Panc1 (cell line): Measurements from ENCODE around the gene GTF2A2. TPM values are rescaled to one million over a fixed set of nuclear protein-coding genes. Genes with fewer than 3 reads are reported as not detected.

Experiments used
- ATAC-seq: fragments of 200-7000 bp; cut with Tn5 transposase; 2 replicates; pipeline ENCODE4 v1.9.1; 2020; ENCODE audit warnings: mild to moderate bottlenecking, moderate library complexity
- BruUV-seq: library from RNA; stranded (reverse); fragments of 400-500 nt; replicated peaks from 2 replicates; lab custom pipeline; 2021; lab: Mats Ljungman, UMichigan
- CTCF ChIA-PET: fragments of 300-600 bp; sonication (Branson Sonifier 250); formaldehyde crosslinking; loops from one replicate; lab custom pipeline; 2022; ENCODE audit warnings: antibody characterized with exemption; lab: Charles Lee
- POLR2A ChIA-PET: fragments of 300-600 bp; sonication (Branson Sonifier 250); formaldehyde crosslinking; loops from one replicate; lab custom pipeline; 2022; ENCODE audit warnings: antibody characterized with exemption; lab: Charles Lee
- DNase-seq: peaks from one replicate; pipeline ENCODE4 v3.0.0-alpha.2; 2010; ENCODE audit warnings: low read depth, low spot score
- H3K27ac ChIP-seq: 2 replicates; pipeline ENCODE4 v1.5.1; 2011; ENCODE audit warnings: mild to moderate bottlenecking, low read length, inconsistent platforms
- H3K27me3 ChIP-seq: fragments of 200-500 bp; sonication (Bioruptor generic); 2 replicates; pipeline ENCODE4 v1.6.0; 2014; ENCODE audit warnings: low read length, inconsistent platforms; ENCODE audit not compliant: control insufficient read depth, insufficient read depth
- H3K36me3 ChIP-seq: fragments of 200-500 bp; sonication (Bioruptor generic); 2 replicates; pipeline ENCODE4 v1.5.1; 2014; ENCODE audit warnings: inconsistent platforms, mild to moderate bottlenecking, low read length, moderate library complexity; ENCODE audit not compliant: control insufficient read depth, insufficient read depth
- H3K4me1 ChIP-seq: 2 replicates; pipeline ENCODE4 v1.5.1; 2011; ENCODE audit warnings: inconsistent platforms, mild to moderate bottlenecking, low read length, moderate library complexity; ENCODE audit not compliant: control insufficient read depth, insufficient read depth
- H3K4me3 ChIP-seq, 2 experiments: 2 replicates each; pipeline ENCODE4 v1.5.1; 2011 to 2012; ENCODE audit warnings: low read depth in 2 of 2, low read length in 2 of 2, mild to moderate bottlenecking in 2 of 2, inconsistent platforms in 1 of 2, moderate library complexity in 1 of 2
- H3K9me3 ChIP-seq: fragments of 200-500 bp; sonication (Bioruptor generic); 2 replicates; pipeline ENCODE4 v1.5.1; 2014; ENCODE audit warnings: low read depth, mild to moderate bottlenecking, inconsistent platforms, low read length, moderate library complexity; ENCODE audit not compliant: control insufficient read depth, insufficient read depth
- POLR2AphosphoS5 ChIP-seq: IDR thresholded peaks from 2 replicates; pipeline ENCODE4 v1.6.1; 2012; ENCODE audit warnings: mild to moderate bottlenecking, low read depth, low read length, moderate library complexity
- SIN3A ChIP-seq: IDR thresholded peaks from 2 replicates; pipeline ENCODE4 v1.6.1; 2012; ENCODE audit warnings: low read depth, mild to moderate bottlenecking, low read length, moderate library complexity, borderline replicate concordance; ENCODE audit not compliant: insufficient read depth
- TCF7L2 ChIP-seq: IDR thresholded peaks from 2 replicates; pipeline ENCODE4 v1.6.1; 2011; ENCODE audit warnings: mild to moderate bottlenecking, low read depth, low read length, inconsistent platforms
- in situ Hi-C: cut with HindIII; loops from 2 replicates; pipeline ENCODE4 v1.10.0; 2016; ENCODE audit warnings: low sequenced_read_pairs, low pct_unique_long_range_greater_than_20kb
- intact Hi-C: fragments of 100-400 bp; cut with micrococcal nuclease; formaldehyde crosslinking; loops from one replicate; pipeline ENCODE4 v1.10.0; 2022; ENCODE audit not compliant: unreplicated experiment
- total RNA-seq: library from RNA; stranded (reverse); gene quantifications from one replicate; pipeline ENCODE4 v1.2.1, GENCODE V29; 2021; ENCODE audit not compliant: unreplicated experiment
- TF ChIP-seq, protein P1 (sequence below): fragments of 450-650 bp; IDR thresholded peaks from 2 replicates; pipeline ENCODE4 v1.5.1; 2017; ENCODE audit warnings: mild to moderate bottlenecking
- TF ChIP-seq, protein P2 (sequence below), 2 experiments: IDR thresholded peaks; 2 replicates each; pipeline ENCODE4 v1.6.1; 2011 to 2012; ENCODE audit warnings: low read depth in 2 of 2, control low read depth in 1 of 2, low read length in 1 of 2, mild to moderate bottlenecking in 1 of 2, moderate library complexity in 1 of 2; ENCODE audit not compliant: insufficient read depth in 1 of 2

The GTF2A2 gene
- total RNA-seq, 1 experiment from 2014 or later, result 234 TPM

DNA sequence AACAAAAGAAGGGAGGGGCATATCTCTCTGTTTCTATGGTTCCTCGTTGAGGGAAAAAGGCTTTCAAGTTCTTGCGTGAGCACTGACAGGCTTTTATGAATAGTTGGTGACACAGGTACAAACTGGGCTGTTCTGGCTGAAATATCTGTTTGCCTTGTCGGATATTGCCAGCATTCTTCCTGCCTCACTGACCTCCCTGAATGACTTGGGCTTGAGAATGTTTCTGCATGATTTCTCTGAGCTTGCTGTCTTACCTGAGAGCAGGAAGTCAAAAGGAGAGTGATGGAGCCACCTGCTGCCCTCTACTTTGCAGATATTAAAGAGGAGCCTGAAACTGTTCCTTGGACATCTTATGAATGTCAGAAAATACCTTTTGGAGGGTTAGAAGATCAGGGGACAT is 40.9 kb downstream of the GTF2A2 start:
- H3K9me3 ChIP-seq, result no peaks in the 10 kb centered on the region
- CTCF ChIA-PET, result interaction anchor here (0.6 kb wide), 1 partner anchor 171 kb away, joined by 3 read pairs; no protein-coding TSS in a partner anchor
- DNase-seq, result no peak
- in situ Hi-C loops, result no loop called here
- H3K27me3 ChIP-seq, result peaks cover 14% of the 10 kb centered on the region
- no peak for ATAC-seq
- no peak for TF ChIP-seq SIN3A
- no peak for TF ChIP-seq TCF7L2
- TF ChIP-seq POLR2AphosphoS5, result no peak
- TF ChIP-seq, protein P1, sequence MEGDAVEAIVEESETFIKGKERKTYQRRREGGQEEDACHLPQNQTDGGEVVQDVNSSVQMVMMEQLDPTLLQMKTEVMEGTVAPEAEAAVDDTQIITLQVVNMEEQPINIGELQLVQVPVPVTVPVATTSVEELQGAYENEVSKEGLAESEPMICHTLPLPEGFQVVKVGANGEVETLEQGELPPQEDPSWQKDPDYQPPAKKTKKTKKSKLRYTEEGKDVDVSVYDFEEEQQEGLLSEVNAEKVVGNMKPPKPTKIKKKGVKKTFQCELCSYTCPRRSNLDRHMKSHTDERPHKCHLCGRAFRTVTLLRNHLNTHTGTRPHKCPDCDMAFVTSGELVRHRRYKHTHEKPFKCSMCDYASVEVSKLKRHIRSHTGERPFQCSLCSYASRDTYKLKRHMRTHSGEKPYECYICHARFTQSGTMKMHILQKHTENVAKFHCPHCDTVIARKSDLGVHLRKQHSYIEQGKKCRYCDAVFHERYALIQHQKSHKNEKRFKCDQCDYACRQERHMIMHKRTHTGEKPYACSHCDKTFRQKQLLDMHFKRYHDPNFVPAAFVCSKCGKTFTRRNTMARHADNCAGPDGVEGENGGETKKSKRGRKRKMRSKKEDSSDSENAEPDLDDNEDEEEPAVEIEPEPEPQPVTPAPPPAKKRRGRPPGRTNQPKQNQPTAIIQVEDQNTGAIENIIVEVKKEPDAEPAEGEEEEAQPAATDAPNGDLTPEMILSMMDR, result no peak; the same call in 1 of the 2 replicates
- TF ChIP-seq, protein P2, sequence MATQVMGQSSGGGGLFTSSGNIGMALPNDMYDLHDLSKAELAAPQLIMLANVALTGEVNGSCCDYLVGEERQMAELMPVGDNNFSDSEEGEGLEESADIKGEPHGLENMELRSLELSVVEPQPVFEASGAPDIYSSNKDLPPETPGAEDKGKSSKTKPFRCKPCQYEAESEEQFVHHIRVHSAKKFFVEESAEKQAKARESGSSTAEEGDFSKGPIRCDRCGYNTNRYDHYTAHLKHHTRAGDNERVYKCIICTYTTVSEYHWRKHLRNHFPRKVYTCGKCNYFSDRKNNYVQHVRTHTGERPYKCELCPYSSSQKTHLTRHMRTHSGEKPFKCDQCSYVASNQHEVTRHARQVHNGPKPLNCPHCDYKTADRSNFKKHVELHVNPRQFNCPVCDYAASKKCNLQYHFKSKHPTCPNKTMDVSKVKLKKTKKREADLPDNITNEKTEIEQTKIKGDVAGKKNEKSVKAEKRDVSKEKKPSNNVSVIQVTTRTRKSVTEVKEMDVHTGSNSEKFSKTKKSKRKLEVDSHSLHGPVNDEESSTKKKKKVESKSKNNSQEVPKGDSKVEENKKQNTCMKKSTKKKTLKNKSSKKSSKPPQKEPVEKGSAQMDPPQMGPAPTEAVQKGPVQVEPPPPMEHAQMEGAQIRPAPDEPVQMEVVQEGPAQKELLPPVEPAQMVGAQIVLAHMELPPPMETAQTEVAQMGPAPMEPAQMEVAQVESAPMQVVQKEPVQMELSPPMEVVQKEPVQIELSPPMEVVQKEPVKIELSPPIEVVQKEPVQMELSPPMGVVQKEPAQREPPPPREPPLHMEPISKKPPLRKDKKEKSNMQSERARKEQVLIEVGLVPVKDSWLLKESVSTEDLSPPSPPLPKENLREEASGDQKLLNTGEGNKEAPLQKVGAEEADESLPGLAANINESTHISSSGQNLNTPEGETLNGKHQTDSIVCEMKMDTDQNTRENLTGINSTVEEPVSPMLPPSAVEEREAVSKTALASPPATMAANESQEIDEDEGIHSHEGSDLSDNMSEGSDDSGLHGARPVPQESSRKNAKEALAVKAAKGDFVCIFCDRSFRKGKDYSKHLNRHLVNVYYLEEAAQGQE (IDR thresholded peaks at IDR 0.05; ENCODE audit: insufficient read depth in 1 of 2, low read depth in 2 of 2, low read length in 1 of 2), result no peak
- no peaks in the 10 kb centered on the region for H3K4me1 ChIP-seq
- intact Hi-C loops, result no loop called here
- H3K27ac ChIP-seq, result no peak overlapping the region
- H3K36me3 ChIP-seq, result no peaks in the 10 kb centered on the region
- no peak overlapping the region for H3K4me3 ChIP-seq
- POLR2A ChIA-PET, result no interaction called here
- BruUV-seq, result no TSS peak

DNA sequence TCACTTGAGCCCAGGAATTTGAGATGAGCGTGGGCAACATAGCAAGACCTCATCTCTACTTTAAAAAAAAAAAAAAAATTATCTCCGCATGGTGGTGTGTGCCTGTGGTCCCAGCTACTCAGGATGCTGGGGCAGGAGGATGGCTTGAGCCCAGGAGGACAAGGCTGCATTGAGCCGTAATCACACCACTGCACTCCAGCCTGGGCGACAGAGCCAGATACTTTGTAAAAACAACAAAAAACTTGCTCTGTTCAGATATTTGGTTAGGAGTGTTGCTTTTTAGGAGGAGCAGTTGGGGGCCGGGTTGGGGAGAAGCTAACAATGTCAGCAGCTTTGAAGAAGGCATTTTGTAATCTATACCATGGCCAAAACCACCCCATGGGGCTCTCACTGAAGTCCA is 41.7 kb downstream of the GTF2A2 start:
- no peak for DNase-seq
- H3K9me3 ChIP-seq, result no peaks in the 10 kb centered on the region
- ChIA-PET CTCF (no interaction called here), POLR2A (no interaction called here)
- no peaks in the 10 kb centered on the region for H3K4me1 ChIP-seq
- in situ Hi-C loops, result no loop called here
- no TSS peak for BruUV-seq
- TF ChIP-seq, protein P2 (IDR thresholded peaks at IDR 0.05; ENCODE audit: insufficient read depth in 1 of 2, low read depth in 2 of 2, low read length in 1 of 2), result no peak
- TF ChIP-seq POLR2AphosphoS5 (no peak), SIN3A (no peak), TCF7L2 (no peak)
- TF ChIP-seq, protein P1, result no peak
- ATAC-seq, result no peak
- no peak overlapping the region for H3K27ac ChIP-seq
- intact Hi-C loops, result no loop called here
- no peak overlapping the region for H3K4me3 ChIP-seq
- H3K36me3 ChIP-seq, result no peaks in the 10 kb centered on the region
- H3K27me3 ChIP-seq, result peaks cover 14% of the 10 kb centered on the region
